Neural progenitor cell (in vitro differentiated cells): Measurements from ENCODE around the gene DEPDC7.

Experiments used
- CTCF ChIP-seq: fragments of 200-600 bp; sonication (generic); IDR thresholded peaks from 2 replicates; pipeline ENCODE4 v1.5.1; 2017; ENCODE audit warnings: antibody characterized with exemption, mild to moderate bottlenecking
- EZH2 ChIP-seq: fragments of 200-600 bp; sonication (generic); IDR thresholded peaks from 2 replicates; pipeline ENCODE4 v1.6.1; 2017; ENCODE audit warnings: antibody characterized with exemption, mild to moderate bottlenecking, moderate library complexity

- TF ChIP-seq CTCF (no peak), EZH2 (no peak)
These were observed 15.5 kb upstream of the DEPDC7 start for GRCh38 chr11:33000181-33000580.
